GM18499 (cell line): ENCODE results near the gene MRPL14.

Source experiments
- ATAC-seq: cut with Tn5 transposase; IDR thresholded peaks from one replicate; pipeline ENCODE4 v1.9.1; 2021; ENCODE audit warnings: moderate number of reproducible peaks; ENCODE audit not compliant: insufficient read depth, unreplicated experiment

MRPL14 gene

DNA sequence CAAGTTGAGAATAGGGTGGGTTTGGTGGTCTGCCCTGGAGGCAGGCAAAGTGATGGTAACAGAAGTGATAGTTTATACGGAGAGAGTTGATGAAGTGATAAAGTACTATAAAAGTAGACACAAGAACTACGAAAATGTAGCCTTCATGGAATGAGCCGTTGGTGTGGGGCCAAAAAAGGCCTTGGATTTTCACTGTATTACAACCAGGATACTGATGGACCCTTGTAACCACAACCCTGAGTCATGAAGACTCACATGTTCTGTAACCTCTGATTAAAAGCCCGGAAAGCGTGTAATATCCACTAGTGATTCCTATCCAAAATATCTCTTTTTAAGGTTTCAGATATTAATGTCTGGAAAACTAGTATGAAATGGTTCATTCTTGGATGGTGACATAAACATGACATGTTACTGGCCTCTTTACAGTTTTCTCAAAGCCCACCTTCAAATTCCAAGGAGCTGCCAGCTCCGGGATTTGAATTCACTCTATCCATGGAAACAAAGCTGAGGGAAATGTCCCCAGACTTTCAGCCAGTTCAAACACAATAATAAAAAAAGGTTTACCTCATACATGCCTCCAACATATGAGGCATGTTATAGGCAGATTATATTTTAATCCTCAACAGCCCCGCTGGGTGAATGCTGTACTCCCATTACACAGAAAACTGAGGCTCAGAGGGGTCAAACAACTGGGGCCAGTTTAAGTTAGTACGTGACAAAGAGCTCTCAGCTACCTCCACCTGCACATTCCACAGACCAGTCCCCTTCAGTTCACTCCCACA lies 55.4 kb downstream of the MRPL14 start:
- ATAC-seq: no peak

GRCh38 chr6:44068607-44069296 lies 58.5 kb downstream of the MRPL14 start:
- ATAC-seq: no peak

DNA sequence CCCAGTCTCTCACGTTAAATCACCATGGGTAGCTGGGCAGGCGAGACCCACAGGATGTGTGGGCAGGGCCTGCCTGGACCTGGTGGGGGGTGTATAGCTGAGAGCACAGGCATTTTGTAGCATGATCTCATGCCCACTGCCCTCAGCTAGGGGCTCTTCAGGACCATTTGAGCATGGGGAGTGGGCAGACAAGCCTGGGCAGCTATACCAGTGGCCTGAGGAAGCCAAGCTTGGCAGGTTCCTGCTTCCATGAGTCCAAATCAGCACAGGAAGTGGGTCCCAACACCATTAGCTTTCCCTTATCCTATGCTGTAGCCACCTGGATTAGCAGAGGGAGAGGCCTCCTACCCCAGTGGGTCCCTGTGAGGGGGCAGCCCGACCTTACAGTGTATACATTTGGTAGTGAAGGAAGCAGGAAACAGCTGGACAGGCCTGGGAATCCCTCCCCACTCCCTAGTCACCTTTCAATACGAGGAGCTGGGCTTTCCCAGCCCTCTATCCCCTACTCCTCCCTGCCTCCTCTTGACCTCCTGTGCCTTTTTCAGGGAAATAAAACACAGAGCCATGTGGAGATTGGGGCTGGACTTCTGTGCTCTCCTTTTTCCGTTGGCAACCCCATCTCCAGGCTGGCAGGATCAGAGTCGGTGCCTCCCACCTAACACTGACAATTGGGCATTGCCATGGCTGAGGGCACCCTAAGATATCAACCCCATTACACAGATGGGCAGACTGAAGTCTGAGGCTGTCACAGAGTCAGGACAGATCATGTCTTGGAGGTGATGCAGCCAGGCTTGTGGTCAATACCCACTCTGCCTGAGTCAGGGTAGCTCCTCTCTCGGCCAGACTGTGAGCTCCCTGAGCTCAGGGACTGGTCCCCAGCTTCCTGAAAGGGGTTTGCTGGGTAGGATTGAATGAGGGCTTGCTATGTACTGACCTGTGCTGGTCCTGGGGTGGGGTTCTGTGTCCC lies 59.8 kb downstream of the MRPL14 start:
- no peak for ATAC-seq

DNA sequence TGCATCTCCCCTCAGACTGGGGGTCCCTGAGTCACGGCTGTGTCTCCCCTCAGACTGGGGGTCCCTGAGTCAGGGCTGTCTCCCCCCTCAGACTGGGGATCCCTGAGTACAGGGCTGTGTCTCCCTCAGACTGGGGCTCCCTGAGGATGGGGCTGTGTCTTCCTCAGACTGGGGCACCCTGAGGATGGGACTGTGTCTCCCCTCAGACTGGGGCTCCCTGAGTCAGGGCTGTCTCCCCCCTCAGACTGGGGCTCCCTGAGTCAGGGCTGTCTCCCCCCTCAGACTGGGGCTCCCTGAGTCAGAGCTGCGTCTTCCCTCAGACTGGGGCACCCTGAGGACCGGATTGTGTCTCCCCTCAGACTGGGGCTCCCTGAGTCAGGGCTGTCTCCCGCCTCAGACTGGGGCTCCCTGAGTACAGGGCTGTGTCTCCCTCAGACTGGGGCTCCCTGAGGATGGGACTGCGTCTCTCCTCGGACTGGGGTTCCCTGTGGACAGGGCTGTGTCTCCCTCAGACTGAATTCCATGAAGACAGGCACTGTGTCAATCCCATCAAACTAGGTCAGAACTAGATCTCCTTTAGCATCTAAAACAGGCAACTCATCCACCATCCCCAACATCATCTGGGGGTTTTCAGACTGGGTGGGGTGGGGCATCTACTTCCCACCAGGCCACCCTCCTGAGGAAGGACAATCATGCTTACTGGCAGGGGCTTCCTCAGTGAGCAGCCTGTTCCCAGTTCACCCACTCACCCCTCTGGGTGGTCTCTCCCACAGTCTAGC lies 60.7 kb downstream of the MRPL14 start:
- no peak for ATAC-seq

- no peak for ATAC-seq
Measured at GRCh38 chr6:44065443-44066140, 61.7 kb downstream of the MRPL14 start.

- no peak for ATAC-seq
Measured at GRCh38 chr6:44064948-44065272, 62.3 kb downstream of the MRPL14 start.

DNA sequence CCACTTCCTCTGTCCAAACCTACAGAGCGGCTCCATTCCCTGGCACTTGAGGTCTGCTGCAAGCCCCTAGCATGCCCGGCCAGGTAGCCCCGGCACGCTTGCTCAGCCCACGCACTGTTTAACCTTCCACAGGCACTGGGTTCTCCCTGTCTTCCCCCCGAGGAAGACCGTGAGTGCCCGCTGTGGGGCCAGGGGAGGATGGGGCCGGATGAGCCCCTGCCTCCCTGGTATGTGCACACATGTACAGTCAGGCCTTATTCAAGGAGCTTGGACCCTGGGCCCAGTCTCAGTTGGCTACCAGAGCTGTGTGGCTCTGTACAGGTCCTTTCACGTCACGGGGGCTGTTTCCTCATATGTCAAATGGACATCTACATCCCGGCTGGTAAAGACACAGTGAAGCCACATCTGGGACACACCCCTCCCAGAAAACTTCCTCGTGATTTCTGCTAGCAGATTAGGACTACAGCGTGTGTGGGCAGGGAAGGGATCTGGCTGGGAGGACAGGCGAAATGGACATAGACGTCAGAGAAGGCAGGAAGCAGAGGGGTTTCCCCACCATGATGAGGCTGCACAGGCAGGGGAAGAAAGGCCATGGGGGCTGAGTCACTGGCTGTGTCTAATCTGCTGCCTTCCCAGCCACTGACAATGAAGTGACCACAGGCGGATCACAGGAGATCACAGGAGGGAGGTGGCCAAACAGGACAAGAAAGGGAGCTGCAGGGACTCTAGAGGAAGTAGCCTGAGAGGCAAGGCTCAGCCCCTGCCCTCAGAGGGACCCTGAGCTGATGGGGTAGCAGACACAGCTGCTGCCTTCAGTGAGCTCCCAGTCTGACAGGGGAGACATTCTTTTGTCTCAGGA lies 62.9 kb downstream of the MRPL14 start:
- no peak for ATAC-seq

DNA sequence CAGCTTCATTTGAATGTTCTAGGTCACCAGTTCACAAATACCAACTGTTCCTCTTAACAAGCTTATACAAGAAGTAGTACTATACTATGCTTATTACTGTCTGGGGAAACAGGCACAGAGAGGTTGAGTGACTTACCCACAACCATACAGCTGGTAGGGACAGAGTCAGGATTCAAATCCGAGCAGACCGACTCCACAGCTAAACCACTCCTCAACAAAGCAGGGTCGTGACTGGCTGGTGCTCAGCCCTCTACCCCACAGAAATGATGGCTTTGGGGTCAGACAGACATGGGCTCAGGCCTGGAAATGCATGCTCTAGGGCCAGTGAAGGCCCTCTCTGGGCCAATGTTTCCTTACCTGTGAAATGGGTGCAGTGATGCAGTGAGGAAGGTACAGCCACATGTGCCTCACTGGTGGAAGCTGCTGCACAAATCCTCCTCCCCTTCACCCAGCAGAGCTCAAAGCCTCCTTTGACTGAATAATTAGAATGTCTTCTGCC lies 63.6 kb downstream of the MRPL14 start:
- no peak for ATAC-seq
